Vagina (tissue), 2 donors: Measurements from ENCODE around the gene HGF.

ENCODE experiments used
- CTCF ChIP-seq, 3 experiments: fragments of 450-650 bp in 2 of 3; fragments of 200-600 bp in 1 of 3; sonication (generic) in 1 of 3; IDR thresholded peaks; one replicate each; pipeline ENCODE4 v1.5.1; 2017 to 2019; ENCODE audit warnings: antibody characterized with exemption in 3 of 3, mild to moderate bottlenecking in 2 of 3, moderate library complexity in 2 of 3
- POLR2A ChIP-seq, 2 donors: fragments of 450-650 bp; IDR thresholded peaks; one replicate each; pipeline ENCODE4 v1.6.1; 2017; ENCODE audit warnings: antibody characterized with exemption in 2 of 2, mild to moderate bottlenecking in 2 of 2, moderate library complexity in 2 of 2

GRCh38 chr7:81751619-81752317 lies 18.1 kb downstream of the HGF start:
- TF ChIP-seq POLR2A (IDR thresholded peaks at IDR 0.05), result no peak
- TF ChIP-seq CTCF (IDR thresholded peaks at IDR 0.05), result no peak
